ENCODE results near the gene TMED3. TPM values are rescaled to one million over a fixed set of nuclear protein-coding genes. Genes with fewer than 3 reads are reported as not detected.

The TMED3 gene
- polyA plus RNA-seq, 3 donors: 27.8 to 47.5 (median 42.5) TPM

DNA sequence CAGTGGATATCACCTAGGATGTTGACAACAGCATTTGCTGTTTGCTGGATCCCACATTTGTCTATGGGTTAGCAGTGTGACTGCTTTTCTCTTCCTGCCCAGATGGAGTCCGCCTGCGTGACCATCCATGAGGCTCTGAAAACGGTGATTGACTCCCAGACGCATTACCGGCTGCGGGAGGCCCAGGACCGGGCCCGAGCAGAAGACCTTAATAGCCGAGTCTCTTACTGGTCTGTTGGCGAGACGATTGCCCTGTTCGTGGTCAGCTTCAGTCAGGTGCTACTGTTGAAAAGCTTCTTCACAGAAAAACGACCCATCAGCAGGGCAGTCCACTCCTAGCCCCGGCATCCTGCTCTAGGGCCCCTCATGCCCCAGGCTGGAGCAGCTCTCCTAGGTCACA, 11.0 kb downstream of the TMED3 start:
- intact Hi-C loops (cut with micrococcal nuclease): no loop called here
- H3K4me2 ChIP-seq (replicated peaks; ENCODE audit: extremely low read depth, low read length, poor library complexity, severe bottlenecking): no peak overlapping the region
- no peaks in the 10 kb centered on the region for H3K4me1 ChIP-seq (ENCODE audit: control insufficient read depth in 1 of 2, insufficient read depth in 2 of 2, low read length in 2 of 2)
- H3K36me3 Mint-ChIP-seq: peaks cover 76 to 84% of the 10 kb centered on the region in 2 donors
- no peak overlapping the region for H3K4me3 Mint-ChIP-seq
- H3K4me3 ChIP-seq (replicated peaks in 1 of 3; ENCODE audit: low read depth in 2 of 3, low read length in 3 of 3): no peak overlapping the region
- H3K27ac Mint-ChIP-seq: no peak overlapping the region
- no peaks in the 10 kb centered on the region for H3K9me3 ChIP-seq (replicated peaks in 1 of 2; ENCODE audit: control insufficient read depth in 1 of 2, insufficient read depth in 1 of 2, low read length in 2 of 2)
- no peak overlapping the region for H2AFZ ChIP-seq (ENCODE audit: insufficient read depth, low read depth, low read length, poor library complexity, severe bottlenecking)
- H4K20me1 ChIP-seq (ENCODE audit: insufficient read depth, low read length): peaks cover 4% of the 10 kb centered on the region
- H3K9me3 Mint-ChIP-seq: peaks cover 0 to 4% (median 0%) of the 10 kb centered on the region in 7 donors
- H3K79me2 ChIP-seq (ENCODE audit: insufficient read depth, low read length): no peaks in the 10 kb centered on the region
- H3K9ac ChIP-seq (ENCODE audit: insufficient read depth, low read length, poor library complexity, severe bottlenecking): no peak overlapping the region
- 93% methylated on average over 14 of the region's 14 CpGs for WGBS (ENCODE audit: insufficient coverage)
- no peaks in the 10 kb centered on the region for H3K27me3 Mint-ChIP-seq (ENCODE audit: low read depth in 3 of 3)
- H3K27me3 ChIP-seq (ENCODE audit: control insufficient read depth in 2 of 2, insufficient read depth in 2 of 2, low read length in 2 of 2): no peaks in the 10 kb centered on the region
- H3K4me1 Mint-ChIP-seq: no peaks in the 10 kb centered on the region
- peaks cover 63 to 89% of the 10 kb centered on the region in 2 donors for H3K36me3 ChIP-seq (replicated peaks in 1 of 2; ENCODE audit: control insufficient read depth in 1 of 2, insufficient read depth in 2 of 2, low read length in 2 of 2)
- DNase-seq: no peak
- TF ChIP-seq, protein P1, sequence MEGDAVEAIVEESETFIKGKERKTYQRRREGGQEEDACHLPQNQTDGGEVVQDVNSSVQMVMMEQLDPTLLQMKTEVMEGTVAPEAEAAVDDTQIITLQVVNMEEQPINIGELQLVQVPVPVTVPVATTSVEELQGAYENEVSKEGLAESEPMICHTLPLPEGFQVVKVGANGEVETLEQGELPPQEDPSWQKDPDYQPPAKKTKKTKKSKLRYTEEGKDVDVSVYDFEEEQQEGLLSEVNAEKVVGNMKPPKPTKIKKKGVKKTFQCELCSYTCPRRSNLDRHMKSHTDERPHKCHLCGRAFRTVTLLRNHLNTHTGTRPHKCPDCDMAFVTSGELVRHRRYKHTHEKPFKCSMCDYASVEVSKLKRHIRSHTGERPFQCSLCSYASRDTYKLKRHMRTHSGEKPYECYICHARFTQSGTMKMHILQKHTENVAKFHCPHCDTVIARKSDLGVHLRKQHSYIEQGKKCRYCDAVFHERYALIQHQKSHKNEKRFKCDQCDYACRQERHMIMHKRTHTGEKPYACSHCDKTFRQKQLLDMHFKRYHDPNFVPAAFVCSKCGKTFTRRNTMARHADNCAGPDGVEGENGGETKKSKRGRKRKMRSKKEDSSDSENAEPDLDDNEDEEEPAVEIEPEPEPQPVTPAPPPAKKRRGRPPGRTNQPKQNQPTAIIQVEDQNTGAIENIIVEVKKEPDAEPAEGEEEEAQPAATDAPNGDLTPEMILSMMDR (IDR thresholded peaks at IDR 0.05): no peak
- H3K27ac ChIP-seq (ENCODE audit: low read depth in 1 of 2, low read length in 2 of 2): no peak overlapping the region

DNA sequence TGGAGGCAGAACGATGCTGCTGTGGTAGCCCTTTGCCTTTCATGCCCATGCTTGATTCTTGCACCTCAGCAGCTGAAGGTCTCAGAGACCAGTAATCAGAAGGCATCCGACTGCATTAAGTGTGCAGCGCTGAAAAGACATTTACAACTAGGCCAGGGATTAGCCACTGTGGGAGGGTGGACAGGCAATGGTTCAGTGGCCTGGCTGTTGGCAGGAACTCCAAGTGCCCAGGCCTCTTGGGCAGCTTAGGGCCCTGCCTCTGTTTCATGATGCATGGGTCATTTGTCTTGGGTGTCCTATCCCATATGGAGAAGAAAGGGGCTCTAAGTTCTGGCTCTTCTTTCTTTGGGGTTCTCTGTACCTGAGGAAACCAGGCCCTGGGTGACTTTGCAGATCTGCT, 11.4 kb downstream of the TMED3 start:
- no peaks in the 10 kb centered on the region for H3K79me2 ChIP-seq (ENCODE audit: insufficient read depth, low read length)
- no peaks in the 10 kb centered on the region for H3K4me1 Mint-ChIP-seq
- H4K20me1 ChIP-seq (ENCODE audit: insufficient read depth, low read length): peaks cover 4% of the 10 kb centered on the region
- H3K27me3 Mint-ChIP-seq (ENCODE audit: low read depth in 3 of 3): no peaks in the 10 kb centered on the region
- H3K9me3 Mint-ChIP-seq: peaks cover 0 to 4% (median 0%) of the 10 kb centered on the region in 7 donors
- peaks cover 59 to 89% of the 10 kb centered on the region in 2 donors for H3K36me3 ChIP-seq (replicated peaks in 1 of 2; ENCODE audit: control insufficient read depth in 1 of 2, insufficient read depth in 2 of 2, low read length in 2 of 2)
- H3K27ac ChIP-seq (ENCODE audit: low read depth in 1 of 2, low read length in 2 of 2): no peak overlapping the region
- TF ChIP-seq, protein P1 (IDR thresholded peaks at IDR 0.05): no peak
- no peak overlapping the region for H3K9ac ChIP-seq (ENCODE audit: insufficient read depth, low read length, poor library complexity, severe bottlenecking)
- no peak overlapping the region for H3K4me3 Mint-ChIP-seq
- no peak overlapping the region for H3K4me2 ChIP-seq (replicated peaks; ENCODE audit: extremely low read depth, low read length, poor library complexity, severe bottlenecking)
- H3K27me3 ChIP-seq (ENCODE audit: control insufficient read depth in 2 of 2, insufficient read depth in 2 of 2, low read length in 2 of 2): no peaks in the 10 kb centered on the region
- peak overlapping the region in 2 of 7 donors; percentile 20 to 66 for H3K27ac Mint-ChIP-seq
- H3K36me3 Mint-ChIP-seq: peaks cover 76 to 84% of the 10 kb centered on the region in 2 donors
- H3K4me1 ChIP-seq (ENCODE audit: control insufficient read depth in 1 of 2, insufficient read depth in 2 of 2, low read length in 2 of 2): no peaks in the 10 kb centered on the region
- DNase-seq: no peak
- no peak overlapping the region for H3K4me3 ChIP-seq (replicated peaks in 1 of 3; ENCODE audit: low read depth in 2 of 3, low read length in 3 of 3)
- 100% methylated on average over 3 of the region's 3 CpGs for WGBS (ENCODE audit: insufficient coverage)
- intact Hi-C loops (cut with micrococcal nuclease): no loop called here
- no peaks in the 10 kb centered on the region for H3K9me3 ChIP-seq (replicated peaks in 1 of 2; ENCODE audit: control insufficient read depth in 1 of 2, insufficient read depth in 1 of 2, low read length in 2 of 2)
- H2AFZ ChIP-seq (ENCODE audit: insufficient read depth, low read depth, low read length, poor library complexity, severe bottlenecking): no peak overlapping the region
